Mucosa of rectum (tissue), 2 donors: Measurements from ENCODE around the gene PIK3R5.

Experiments used
- H3K27ac ChIP-seq, 2 donors: one replicate each; pipeline ENCODE4 v1.7.0; 2013; ENCODE audit warnings: inconsistent platforms in 2 of 2, low read depth in 2 of 2, low read length in 2 of 2
- H3K27me3 ChIP-seq, 2 donors: one replicate each; pipeline ENCODE4 v1.7.0; 2013; ENCODE audit warnings: low read length in 2 of 2; ENCODE audit not compliant: control insufficient read depth in 2 of 2, insufficient read depth in 2 of 2
- H3K36me3 ChIP-seq, 2 donors: one replicate each; pipeline ENCODE4 v1.7.0; 2013; ENCODE audit warnings: low read length in 2 of 2; ENCODE audit not compliant: control insufficient read depth in 2 of 2, insufficient read depth in 2 of 2
- H3K4me1 ChIP-seq, 2 donors: one replicate each; pipeline ENCODE4 v1.7.0; 2013; ENCODE audit warnings: low read length in 2 of 2, mild to moderate bottlenecking in 1 of 2; ENCODE audit not compliant: control insufficient read depth in 2 of 2, insufficient read depth in 2 of 2
- H3K4me3 ChIP-seq, 2 donors: one replicate each; pipeline ENCODE4 v1.7.0; 2013; ENCODE audit warnings: low read length in 2 of 2
- H3K9ac ChIP-seq, 2 donors: one replicate each; pipeline ENCODE4 v1.7.0; 2013; ENCODE audit warnings: low read length in 2 of 2, low read depth in 1 of 2, mild to moderate bottlenecking in 1 of 2
- H3K9me3 ChIP-seq, 2 donors: one replicate each; pipeline ENCODE4 v1.7.0; 2013; ENCODE audit warnings: low read length in 2 of 2; ENCODE audit not compliant: control insufficient read depth in 2 of 2
- donor health status: healthy.
- donor health status: Normal muscosa, but diverticular disease.

PIK3R5 gene

GRCh38 chr17:8916466-8916865 is 49.0 kb downstream of the PIK3R5 start:
- Histone ChIP-seq H3K36me3 (no peaks in the 10 kb centered on the region), H3K9me3 (peaks cover 0 to 2% of the 10 kb centered on the region in 2 donors), H3K4me1 (peaks cover 0 to 2% of the 10 kb centered on the region in 2 donors), H3K27ac (no peak overlapping the region), H3K27me3 (no peaks in the 10 kb centered on the region), H3K9ac (no peak overlapping the region), H3K4me3 (no peak overlapping the region)

DNA sequence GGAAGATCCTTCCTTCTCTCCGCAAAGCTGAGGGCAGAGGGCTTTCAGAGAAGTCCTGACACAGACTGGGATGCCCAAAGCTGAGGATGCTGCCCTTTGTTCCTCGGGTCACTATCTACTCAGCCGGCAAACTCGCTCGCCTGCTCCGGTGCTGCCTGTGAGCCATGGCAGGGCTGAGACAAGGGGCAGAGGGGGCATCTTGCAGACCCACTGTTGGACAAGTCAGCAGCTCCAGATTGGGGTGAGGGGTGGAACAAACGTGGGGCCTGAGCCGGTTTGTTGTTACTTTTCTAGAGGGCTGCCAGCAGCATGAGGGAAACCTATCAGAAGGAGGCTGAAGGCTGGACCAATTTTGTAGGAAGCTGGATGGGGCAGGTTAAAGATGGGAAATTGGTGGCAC is 51.0 kb downstream of the PIK3R5 start:
- H3K36me3 ChIP-seq, result no peaks in the 10 kb centered on the region
- H3K4me1 ChIP-seq, result peaks cover 0 to 2% of the 10 kb centered on the region in 2 donors
- no peak overlapping the region for H3K9ac ChIP-seq
- no peak overlapping the region for H3K27ac ChIP-seq
- H3K4me3 ChIP-seq, result no peak overlapping the region
- H3K27me3 ChIP-seq, result no peaks in the 10 kb centered on the region
- peaks cover 0 to 2% of the 10 kb centered on the region in 2 donors for H3K9me3 ChIP-seq

DNA sequence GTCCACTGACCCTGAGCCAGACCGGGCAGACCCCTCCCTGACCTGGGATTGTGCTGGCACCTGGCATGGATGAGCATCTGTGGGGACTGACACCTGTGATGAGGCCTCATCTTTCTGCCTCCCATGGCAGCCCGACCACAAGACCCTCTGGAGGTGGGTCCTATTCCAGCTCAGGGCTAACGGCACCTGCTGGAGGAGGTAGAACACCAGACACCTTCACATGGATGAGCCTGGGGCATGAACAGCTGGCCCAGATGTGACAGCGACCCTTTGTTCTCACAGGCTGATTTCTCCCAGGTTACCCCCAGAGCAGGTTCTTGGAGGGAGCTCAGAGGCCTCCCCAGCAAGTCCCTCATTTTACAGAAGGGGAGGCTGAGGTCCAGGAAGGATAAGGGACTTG is 51.6 kb downstream of the PIK3R5 start:
- Histone ChIP-seq H3K36me3 (no peaks in the 10 kb centered on the region), H3K27me3 (no peaks in the 10 kb centered on the region), H3K4me3 (no peak overlapping the region), H3K9me3 (peaks cover 0 to 2% of the 10 kb centered on the region in 2 donors), H3K9ac (no peak overlapping the region), H3K27ac (no peak overlapping the region), H3K4me1 (peaks cover 0 to 2% of the 10 kb centered on the region in 2 donors)

DNA sequence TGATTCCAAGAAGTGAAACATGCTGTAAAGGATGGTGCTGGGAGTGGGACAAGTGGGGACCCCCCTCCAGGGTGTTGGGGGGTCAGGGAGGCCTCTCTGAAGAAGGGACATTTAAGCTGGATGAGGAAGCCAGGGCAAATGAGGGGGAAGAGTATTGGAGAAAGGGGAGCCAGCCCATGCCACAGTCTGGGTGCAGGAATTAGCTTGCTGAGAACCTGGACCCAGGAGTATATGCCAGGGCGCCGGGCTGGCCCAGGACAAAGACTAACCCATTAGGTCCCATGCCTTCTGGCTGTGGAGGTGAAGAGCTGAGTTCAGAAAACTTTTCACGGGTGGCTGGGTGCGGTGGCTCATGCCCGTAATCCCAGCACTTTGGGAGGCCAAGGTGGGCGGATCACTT is 52.4 kb downstream of the PIK3R5 start:
- H3K9me3 ChIP-seq, result no peaks in the 10 kb centered on the region
- no peak overlapping the region for H3K4me3 ChIP-seq
- H3K27ac ChIP-seq, result no peak overlapping the region
- H3K27me3 ChIP-seq, result no peaks in the 10 kb centered on the region
- H3K4me1 ChIP-seq, result peaks cover 0 to 2% of the 10 kb centered on the region in 2 donors
- no peak overlapping the region for H3K9ac ChIP-seq
- no peaks in the 10 kb centered on the region for H3K36me3 ChIP-seq

GRCh38 chr17:8912084-8912981 is 53.2 kb downstream of the PIK3R5 start:
- Histone ChIP-seq H3K9me3 (no peaks in the 10 kb centered on the region), H3K27ac (no peak overlapping the region)

DNA sequence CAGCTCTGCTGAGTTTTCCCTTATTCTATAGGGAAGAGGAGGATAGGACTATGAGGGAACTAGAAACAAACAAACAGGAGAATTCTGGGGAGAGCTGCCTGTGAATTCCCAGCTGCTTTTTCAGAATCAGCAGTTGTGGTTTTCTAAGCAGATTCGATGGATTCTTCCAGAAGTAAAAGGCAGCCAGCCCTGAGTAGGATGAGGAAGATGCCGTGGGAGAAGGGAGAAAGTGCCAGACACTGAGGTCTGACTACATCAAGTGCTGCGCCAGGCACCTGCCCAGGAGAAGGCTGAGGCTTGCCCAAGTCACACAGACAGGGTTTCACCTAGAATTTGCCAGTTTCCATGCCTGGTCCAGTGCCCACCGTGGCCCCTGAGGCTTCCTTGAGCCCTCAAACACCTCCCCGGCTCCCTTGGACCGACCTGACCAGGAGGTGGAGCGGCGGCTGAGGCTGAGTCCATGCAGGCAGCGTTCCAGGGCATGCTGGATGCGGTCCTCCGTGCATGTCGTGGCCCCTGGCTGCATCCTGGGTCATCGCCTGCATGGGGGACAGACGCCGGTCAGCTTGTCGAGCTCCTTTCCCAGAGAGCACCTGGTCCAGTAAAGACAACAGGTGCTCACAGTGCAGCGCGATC is 54.4 kb downstream of the PIK3R5 start:
- Histone ChIP-seq H3K9ac (no peak overlapping the region), H3K4me3 (no peak overlapping the region), H3K36me3 (no peaks in the 10 kb centered on the region), H3K27ac (no peak overlapping the region), H3K27me3 (no peaks in the 10 kb centered on the region), H3K9me3 (no peaks in the 10 kb centered on the region), H3K4me1 (peaks cover 0 to 2% of the 10 kb centered on the region in 2 donors)

More at GRCh38 chr17:8912084-8912981, 53.2 kb downstream of the PIK3R5 start:
- H3K36me3 ChIP-seq, result no peaks in the 10 kb centered on the region
- H3K9ac ChIP-seq, result no peak overlapping the region
- H3K4me1 ChIP-seq, result peaks cover 0 to 2% of the 10 kb centered on the region in 2 donors
- H3K4me3 ChIP-seq, result no peak overlapping the region
- no peaks in the 10 kb centered on the region for H3K27me3 ChIP-seq

GRCh38 chr17:8909586-8910270 is 55.8 kb downstream of the PIK3R5 start:
- H3K9me3 ChIP-seq, result no peaks in the 10 kb centered on the region
- no peaks in the 10 kb centered on the region for H3K4me1 ChIP-seq
- H3K36me3 ChIP-seq, result peaks cover 0 to 6% of the 10 kb centered on the region in 2 donors
- no peaks in the 10 kb centered on the region for H3K27me3 ChIP-seq
- H3K4me3 ChIP-seq, result no peak overlapping the region
- no peak overlapping the region for H3K27ac ChIP-seq
- H3K9ac ChIP-seq, result no peak overlapping the region

- H3K27ac ChIP-seq, result no peak overlapping the region
- no peak overlapping the region for H3K4me3 ChIP-seq
- H3K4me1 ChIP-seq, result no peaks in the 10 kb centered on the region
- H3K36me3 ChIP-seq, result peaks cover 0 to 9% of the 10 kb centered on the region in 2 donors
- no peak overlapping the region for H3K9ac ChIP-seq
- H3K27me3 ChIP-seq, result no peaks in the 10 kb centered on the region
- no peaks in the 10 kb centered on the region for H3K9me3 ChIP-seq
Measured at GRCh38 chr17:8905331-8905730, 60.2 kb downstream of the PIK3R5 start.

GRCh38 chr17:8904686-8905085 is 60.8 kb downstream of the PIK3R5 start:
- Histone ChIP-seq H3K4me1 (no peaks in the 10 kb centered on the region), H3K27ac (no peak overlapping the region), H3K9ac (no peak overlapping the region), H3K9me3 (no peaks in the 10 kb centered on the region), H3K4me3 (no peak overlapping the region), H3K27me3 (no peaks in the 10 kb centered on the region), H3K36me3 (peaks cover 0 to 9% of the 10 kb centered on the region in 2 donors)

DNA sequence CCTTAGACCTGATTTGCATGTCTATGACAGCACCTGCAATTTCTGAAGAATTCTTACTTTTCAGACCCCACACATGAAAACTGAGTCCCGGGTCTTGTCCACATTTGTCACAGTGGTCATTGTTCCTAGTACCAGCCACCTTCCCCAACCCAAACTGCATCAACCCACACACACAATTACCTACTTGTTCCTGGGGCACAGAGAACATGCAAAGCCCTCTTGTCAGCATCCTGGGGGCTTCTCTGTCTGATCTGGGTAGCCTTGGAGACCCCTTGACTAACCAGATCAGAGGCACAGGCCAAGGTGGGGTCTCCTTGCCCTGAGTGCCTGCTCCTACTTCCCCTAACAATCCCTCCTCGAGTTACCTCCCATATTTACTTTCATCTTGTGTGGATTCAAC is 61.3 kb downstream of the PIK3R5 start:
- no peaks in the 10 kb centered on the region for H3K9me3 ChIP-seq
- no peak overlapping the region for H3K4me3 ChIP-seq
- H3K4me1 ChIP-seq, result peaks cover 0 to 3% of the 10 kb centered on the region in 2 donors
- no peak overlapping the region for H3K9ac ChIP-seq
- H3K27ac ChIP-seq, result no peak overlapping the region
- H3K36me3 ChIP-seq, result peaks cover 0 to 9% of the 10 kb centered on the region in 2 donors
- H3K27me3 ChIP-seq, result no peaks in the 10 kb centered on the region
